MM.1S (cell line): ENCODE measurements around the gene STK10.
A peak's percentile ranks its signal among the peaks of the same experiment; 100 is the strongest.

Experiments used
- DNase-seq: peaks from one replicate; pipeline ENCODE4 v3.0.0-alpha.2; 2015
- H2AFZ ChIP-seq: fragments of 300-600 bp; sonication (generic); 2 replicates; pipeline ENCODE4 v1.6.0; 2016; ENCODE audit warnings: antibody characterized with exemption, low read length
- H3F3A ChIP-seq: fragments of 300-600 bp; sonication (generic); 2 replicates; pipeline ENCODE4 v1.6.1; 2016; ENCODE audit warnings: mild to moderate bottlenecking, antibody characterized with exemption, low read length, moderate library complexity, mixed read lengths; ENCODE audit not compliant: insufficient read depth
- H3K27ac ChIP-seq: fragments of 300-600 bp; sonication (generic); 2 replicates; pipeline ENCODE4 v1.5.1; 2016; ENCODE audit warnings: mild to moderate bottlenecking, low read length
- H3K27me3 ChIP-seq: fragments of 300-600 bp; sonication (generic); replicated peaks from 2 replicates; pipeline ENCODE4 v1.6.0; 2016; ENCODE audit warnings: low read length; ENCODE audit not compliant: insufficient read depth
- H3K36me3 ChIP-seq: fragments of 300-600 bp; sonication (generic); replicated peaks from 2 replicates; pipeline ENCODE4 v1.6.1; 2016; ENCODE audit warnings: mild to moderate bottlenecking, low read length, mixed read lengths; ENCODE audit not compliant: insufficient read depth
- H3K4me1 ChIP-seq: fragments of 300-600 bp; sonication (generic); 2 replicates; pipeline ENCODE4 v1.6.1; 2016; ENCODE audit warnings: low read length, mixed read lengths
- H3K4me2 ChIP-seq: fragments of 300-600 bp; sonication (generic); 2 replicates; pipeline ENCODE4 v1.6.0; 2016; ENCODE audit warnings: low read depth, low read length
- H3K4me3 ChIP-seq: fragments of 300-600 bp; sonication (generic); 2 replicates; pipeline ENCODE4 v1.5.1; 2016; ENCODE audit warnings: low read length, mixed read lengths
- H3K79me2 ChIP-seq: fragments of 300-600 bp; sonication (generic); 2 replicates; pipeline ENCODE4 v1.6.1; 2016; ENCODE audit warnings: mixed run types, low read length, mixed read lengths
- H3K9ac ChIP-seq: fragments of 300-600 bp; sonication (generic); 2 replicates; pipeline ENCODE4 v1.6.1; 2016; ENCODE audit warnings: low read length, mixed read lengths
- H3K9me2 ChIP-seq: fragments of 300-600 bp; sonication (generic); replicated peaks from 2 replicates; pipeline ENCODE4 v1.6.1; 2016; ENCODE audit warnings: mild to moderate bottlenecking, low read length, mixed read lengths; ENCODE audit not compliant: insufficient read depth
- H3K9me3 ChIP-seq: fragments of 300-600 bp; sonication (generic); replicated peaks from 2 replicates; pipeline ENCODE4 v1.6.1; 2016; ENCODE audit warnings: mild to moderate bottlenecking, low read length, mixed read lengths; ENCODE audit not compliant: insufficient read depth
- H4K20me1 ChIP-seq: fragments of 300-600 bp; sonication (generic); 2 replicates; pipeline ENCODE4 v1.6.1; 2016; ENCODE audit warnings: mild to moderate bottlenecking, low read length, moderate library complexity, mixed read lengths; ENCODE audit not compliant: insufficient read depth
- CTCF ChIP-seq: fragments of 300-600 bp; sonication (generic); IDR thresholded peaks from 2 replicates; pipeline ENCODE4 v1.5.1; 2016; ENCODE audit warnings: antibody characterized with exemption, low read length, mixed read lengths
- EZH2 ChIP-seq: fragments of 300-600 bp; sonication (generic); optimal IDR thresholded peaks from 2 replicates; pipeline ENCODE3; 2017; ENCODE audit warnings: low read depth, mild to moderate bottlenecking, antibody characterized with exemption, low read length, mixed read lengths
- EZH2phosphoT487 ChIP-seq: fragments of 300-600 bp; sonication (generic); IDR thresholded peaks from 2 replicates; pipeline ENCODE4 v1.6.1; 2018; ENCODE audit warnings: antibody characterized with exemption, low read length

The STK10 gene

GRCh38 chr5:172113036-172113435, 75.0 kb downstream of the STK10 start:
- no peaks in the 10 kb centered on the region for H3K9me2 ChIP-seq
- no peaks in the 10 kb centered on the region for H3K9me3 ChIP-seq
- DNase-seq = no peak
- H3K27ac ChIP-seq = no peak overlapping the region
- TF ChIP-seq CTCF (no peak), EZH2 (no peak), EZH2phosphoT487 (no peak)
- peaks cover 15% of the 10 kb centered on the region for H3K4me1 ChIP-seq
- H2AFZ ChIP-seq = no peak overlapping the region
- H3K4me3 ChIP-seq = no peak overlapping the region
- no peaks in the 10 kb centered on the region for H3K36me3 ChIP-seq
- H3F3A ChIP-seq = peaks cover 11% of the 10 kb centered on the region
- no peaks in the 10 kb centered on the region for H4K20me1 ChIP-seq
- H3K4me2 ChIP-seq = no peak overlapping the region
- peaks cover 24% of the 10 kb centered on the region for H3K79me2 ChIP-seq
- H3K27me3 ChIP-seq = no peaks in the 10 kb centered on the region
- H3K9ac ChIP-seq = no peak overlapping the region

GRCh38 chr5:172111852-172112225, 76.2 kb downstream of the STK10 start:
- H3K79me2 ChIP-seq = peaks cover 24% of the 10 kb centered on the region
- no peak for TF ChIP-seq CTCF
- TF ChIP-seq EZH2 = no peak
- TF ChIP-seq EZH2phosphoT487 = no peak
- peaks cover 11% of the 10 kb centered on the region for H3F3A ChIP-seq
- peak overlapping the region; percentile 36; the same call in 1 of the 2 replicates for H3K4me3 ChIP-seq
- no peaks in the 10 kb centered on the region for H4K20me1 ChIP-seq
- no peaks in the 10 kb centered on the region for H3K9me3 ChIP-seq
- no peak for DNase-seq
- peaks cover 15% of the 10 kb centered on the region for H3K4me1 ChIP-seq
- H3K27me3 ChIP-seq = no peaks in the 10 kb centered on the region
- peak overlapping the region; percentile 82 for H3K4me2 ChIP-seq
- peak overlapping the region; percentile 37; the same call in 1 of the 2 replicates for H3K9ac ChIP-seq
- H3K9me2 ChIP-seq = no peaks in the 10 kb centered on the region
- no peak overlapping the region for H2AFZ ChIP-seq
- no peaks in the 10 kb centered on the region for H3K36me3 ChIP-seq
- peak overlapping the region; percentile 57; the same call in 1 of the 2 replicates for H3K27ac ChIP-seq

GRCh38 chr5:172110921-172111851, 76.8 kb downstream of the STK10 start:
- Histone ChIP-seq H3K9ac (peak overlapping the region; percentile 37; the same call in 1 of the 2 replicates), H2AFZ (peak overlapping the region; percentile 36; the same call in 1 of the 2 replicates), H3K9me3 (no peaks in the 10 kb centered on the region), H3K4me1 (peaks cover 15% of the 10 kb centered on the region), H4K20me1 (no peaks in the 10 kb centered on the region), H3K9me2 (no peaks in the 10 kb centered on the region), H3K79me2 (peaks cover 24% of the 10 kb centered on the region), H3K36me3 (no peaks in the 10 kb centered on the region), H3K27ac (peak overlapping the region; percentile 57), H3F3A (peaks cover 11% of the 10 kb centered on the region), H3K27me3 (no peaks in the 10 kb centered on the region), H3K4me3 (peak overlapping the region; percentile 36), H3K4me2 (peak overlapping the region; percentile 82)
- peak; percentile 88 for DNase-seq
- TF ChIP-seq CTCF = no peak; the same call in 1 of the 2 replicates
- TF ChIP-seq EZH2 = no peak
- no peak for TF ChIP-seq EZH2phosphoT487
